WTC11 (cell line): Measurements from ENCODE around the gene DYNC2LI1. TPM values are rescaled to one million over a fixed set of nuclear protein-coding genes. Genes with fewer than 3 reads are reported as not detected.

ENCODE experiments used
- ATAC-seq: fragments of 200-7000 bp; cut with Tn5 transposase; 2 replicates; pipeline ENCODE4 v1.10.0; 2021; ENCODE audit warnings: mild to moderate bottlenecking, moderate library complexity
- CTCF ChIA-PET: fragments of 300-600 bp; sonication (Branson Sonifier 250); formaldehyde crosslinking; loops from one replicate; lab custom pipeline; 2021; ENCODE audit warnings: antibody characterized with exemption; lab: Charles Lee
- POLR2A ChIA-PET: fragments of 350-600 bp; sonication (Branson Sonifier 250); formaldehyde crosslinking; loops from one replicate; lab custom pipeline; 2021; ENCODE audit warnings: antibody characterized with exemption; lab: Charles Lee
- DNase-seq: peaks from one replicate; pipeline ENCODE4 v3.0.0; 2021; ENCODE audit warnings: low spot score
- H3K27ac Mint-ChIP-seq: 2 replicates; pipeline ENCODE4 v1.8.0; 2021; ENCODE audit warnings: mixed read lengths
- H3K27me3 Mint-ChIP-seq: 2 replicates; pipeline ENCODE4 v1.8.0; 2021; ENCODE audit warnings: low read depth, mild to moderate bottlenecking, moderate library complexity, mixed read lengths
- H3K36me3 Mint-ChIP-seq: 2 replicates; pipeline ENCODE4 v1.8.0; 2021; ENCODE audit warnings: mixed read lengths
- H3K4me1 Mint-ChIP-seq: 2 replicates; pipeline ENCODE4 v1.8.0; 2022; ENCODE audit warnings: mixed read lengths
- H3K4me3 Mint-ChIP-seq: 2 replicates; pipeline ENCODE4 v1.8.0; 2021; ENCODE audit warnings: mild to moderate bottlenecking, moderate library complexity, mixed read lengths
- H3K9me3 Mint-ChIP-seq: 2 replicates; pipeline ENCODE4 v1.8.0; 2021; ENCODE audit warnings: mixed read lengths
- ATF1 ChIP-seq: sonication (generic); formaldehyde crosslinking; IDR thresholded peaks from 2 replicates; pipeline ENCODE4 v1.8.1; 2023; ENCODE audit warnings: mild to moderate bottlenecking, moderate library complexity, missing genetic modification reagents
- CREB1 ChIP-seq: sonication (generic); formaldehyde crosslinking; IDR thresholded peaks from 2 replicates; pipeline ENCODE4 v1.8.0; 2023; ENCODE audit warnings: mild to moderate bottlenecking, missing genetic modification reagents
- ELF4 ChIP-seq: sonication (generic); formaldehyde crosslinking; IDR thresholded peaks from 2 replicates; pipeline ENCODE4 v1.8.1; 2022; ENCODE audit warnings: low read depth, mild to moderate bottlenecking, moderate library complexity, missing genetic modification reagents
- FOXP4 ChIP-seq: sonication (generic); formaldehyde crosslinking; IDR thresholded peaks from 2 replicates; pipeline ENCODE4 v1.8.0; 2022; ENCODE audit warnings: mild to moderate bottlenecking, missing genetic modification reagents
- GABPB1 ChIP-seq: sonication (generic); formaldehyde crosslinking; IDR thresholded peaks from 2 replicates; pipeline ENCODE4 v1.8.1; 2023; ENCODE audit warnings: mild to moderate bottlenecking, missing genetic modification reagents
- GRHL2 ChIP-seq: fragments of 250-450 bp; sonication (Bioruptor Pico); IDR thresholded peaks from 2 replicates; pipeline ENCODE4 v1.8.0; 2022; ENCODE audit warnings: mild to moderate bottlenecking, moderate library complexity; ENCODE audit not compliant: insufficient replicate concordance, severe bottlenecking
- GTF2I ChIP-seq: fragments of 250-450 bp; sonication (Bioruptor Pico); conservative IDR thresholded peaks from 2 replicates; pipeline ENCODE4 v1.4.0; 2021; ENCODE audit warnings: mild to moderate bottlenecking
- IRF2 ChIP-seq: sonication (generic); formaldehyde crosslinking; IDR thresholded peaks from 2 replicates; pipeline ENCODE4 v1.8.0; 2022; ENCODE audit warnings: low read depth, missing genetic modification reagents, borderline replicate concordance
- MXD4 ChIP-seq: fragments of 250-450 bp; sonication (Bioruptor Pico); IDR thresholded peaks from 2 replicates; pipeline ENCODE4 v1.8.0; 2021; ENCODE audit warnings: mild to moderate bottlenecking, moderate library complexity, borderline replicate concordance
- NFATC4 ChIP-seq: fragments of 250-450 bp; sonication (Bioruptor Pico); IDR thresholded peaks from 2 replicates; pipeline ENCODE4 v1.9.0; 2021; ENCODE audit warnings: mild to moderate bottlenecking
- NFE2L1 ChIP-seq: sonication (generic); formaldehyde crosslinking; IDR thresholded peaks from 2 replicates; pipeline ENCODE4 v1.8.1; 2023; ENCODE audit warnings: missing genetic modification reagents
- RELA ChIP-seq: sonication (generic); formaldehyde crosslinking; IDR thresholded peaks from 2 replicates; pipeline ENCODE4 v1.8.1; 2022; ENCODE audit warnings: missing genetic modification reagents, mild to moderate bottlenecking, borderline replicate concordance
- RORB ChIP-seq: fragments of 250-450 bp; sonication (Bioruptor Pico); IDR thresholded peaks from 2 replicates; pipeline ENCODE4 v1.9.0; 2021; ENCODE audit warnings: mild to moderate bottlenecking
- SP1 ChIP-seq: sonication (generic); formaldehyde crosslinking; conservative IDR thresholded peaks from 2 replicates; pipeline ENCODE4 v1.8.1; 2022; ENCODE audit warnings: missing genetic modification reagents
- TEAD1 ChIP-seq: sonication (generic); formaldehyde crosslinking; IDR thresholded peaks from 2 replicates; pipeline ENCODE4 v1.8.0; 2022; ENCODE audit warnings: mild to moderate bottlenecking, missing genetic modification reagents
- ZMAT4 ChIP-seq: fragments of 250-450 bp; sonication (Bioruptor Pico); IDR thresholded peaks from 2 replicates; pipeline ENCODE4 v1.9.0; 2021; ENCODE audit warnings: mild to moderate bottlenecking
- ZNF281 ChIP-seq: sonication (generic); formaldehyde crosslinking; IDR thresholded peaks from 2 replicates; pipeline ENCODE4 v1.8.0; 2023; ENCODE audit warnings: mild to moderate bottlenecking, missing genetic modification reagents
- ZNF317 ChIP-seq: sonication (generic); formaldehyde crosslinking; IDR thresholded peaks from 2 replicates; pipeline ENCODE4 v1.8.1; 2023; ENCODE audit warnings: low read depth, mild to moderate bottlenecking, moderate library complexity, missing genetic modification reagents, borderline replicate concordance
- total RNA-seq: library from RNA; stranded (reverse); gene quantifications from 3 replicates; pipeline ENCODE4 v1.2.3, GENCODE V29; 2021
- TF ChIP-seq, protein P1 (sequence below): sonication (generic); formaldehyde crosslinking; IDR thresholded peaks from 2 replicates; pipeline ENCODE4 v1.8.1; 2023; ENCODE audit warnings: mild to moderate bottlenecking, missing genetic modification reagents, moderate library complexity
- TF ChIP-seq, protein P2 (sequence below): sonication (generic); formaldehyde crosslinking; IDR thresholded peaks from 2 replicates; pipeline ENCODE4 v1.8.1; 2022; ENCODE audit warnings: missing genetic modification reagents, borderline replicate concordance
- TF ChIP-seq, protein P3 (sequence below): sonication (generic); formaldehyde crosslinking; IDR thresholded peaks from 2 replicates; pipeline ENCODE4 v1.8.1; 2023; ENCODE audit warnings: mild to moderate bottlenecking, missing genetic modification reagents, moderate library complexity
- TF ChIP-seq, protein P4 (sequence below): sonication (generic); formaldehyde crosslinking; IDR thresholded peaks from 2 replicates; pipeline ENCODE4 v1.8.0; 2022; ENCODE audit warnings: mild to moderate bottlenecking, missing genetic modification reagents

DYNC2LI1 gene
- total RNA-seq, 1 experiment from 2014 or later, result 7.0 TPM

DNA sequence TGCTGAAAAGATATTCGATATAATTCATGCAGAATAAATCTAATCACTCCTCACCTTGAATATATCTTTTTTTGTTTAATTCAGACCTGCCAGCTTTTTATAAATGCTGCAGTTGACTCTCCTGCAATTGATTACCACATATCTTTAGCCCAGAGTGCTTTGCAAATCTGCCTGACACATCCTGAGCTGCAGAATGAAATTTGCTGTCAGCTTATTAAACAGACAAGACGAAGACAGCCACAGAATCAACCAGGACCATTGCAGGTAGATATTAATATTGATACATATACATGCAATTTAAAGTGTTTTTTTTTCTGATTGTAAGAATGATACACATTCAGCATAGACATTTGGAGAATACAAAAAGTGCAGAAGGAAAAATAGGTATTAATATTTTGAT lies 35.6 kb upstream of the DYNC2LI1 start (continued):
- TF ChIP-seq FOXP4 (CRISPR knock-in tag) (no peak), ZNF281 (CRISPR knock-in tag) (no peak), CREB1 (CRISPR knock-in tag) (no peak), GRHL2 (CRISPR knock-in tag) (no peak), NFATC4 (CRISPR knock-in tag) (no peak)

GRCh38 chr2:43743706-43744105 lies 30.1 kb upstream of the DYNC2LI1 start:
- TF ChIP-seq RORB (CRISPR knock-in tag), result no peak
- TF ChIP-seq, protein P1, sequence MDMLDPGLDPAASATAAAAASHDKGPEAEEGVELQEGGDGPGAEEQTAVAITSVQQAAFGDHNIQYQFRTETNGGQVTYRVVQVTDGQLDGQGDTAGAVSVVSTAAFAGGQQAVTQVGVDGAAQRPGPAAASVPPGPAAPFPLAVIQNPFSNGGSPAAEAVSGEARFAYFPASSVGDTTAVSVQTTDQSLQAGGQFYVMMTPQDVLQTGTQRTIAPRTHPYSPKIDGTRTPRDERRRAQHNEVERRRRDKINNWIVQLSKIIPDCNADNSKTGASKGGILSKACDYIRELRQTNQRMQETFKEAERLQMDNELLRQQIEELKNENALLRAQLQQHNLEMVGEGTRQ (CRISPR knock-in tag), result no peak
- TF ChIP-seq NFE2L1, result no peak
- no peak for TF ChIP-seq TEAD1
- TF ChIP-seq GTF2I (CRISPR knock-in tag), result no peak
- TF ChIP-seq, protein P2, sequence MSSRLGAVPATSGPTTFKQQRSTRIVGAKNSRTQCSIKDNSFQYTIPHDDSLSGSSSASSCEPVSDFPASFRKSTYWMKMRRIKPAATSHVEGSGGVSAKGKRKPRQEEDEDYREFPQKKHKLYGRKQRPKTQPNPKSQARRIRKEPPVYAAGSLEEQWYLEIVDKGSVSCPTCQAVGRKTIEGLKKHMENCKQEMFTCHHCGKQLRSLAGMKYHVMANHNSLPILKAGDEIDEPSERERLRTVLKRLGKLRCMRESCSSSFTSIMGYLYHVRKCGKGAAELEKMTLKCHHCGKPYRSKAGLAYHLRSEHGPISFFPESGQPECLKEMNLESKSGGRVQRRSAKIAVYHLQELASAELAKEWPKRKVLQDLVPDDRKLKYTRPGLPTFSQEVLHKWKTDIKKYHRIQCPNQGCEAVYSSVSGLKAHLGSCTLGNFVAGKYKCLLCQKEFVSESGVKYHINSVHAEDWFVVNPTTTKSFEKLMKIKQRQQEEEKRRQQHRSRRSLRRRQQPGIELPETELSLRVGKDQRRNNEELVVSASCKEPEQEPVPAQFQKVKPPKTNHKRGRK, result no peak
- TF ChIP-seq ELF4, result no peak
- no peak for TF ChIP-seq ZMAT4
- ChIA-PET POLR2A (no interaction called here), CTCF (no interaction called here)
- Mint-ChIP-seq H3K27me3 (no peaks in the 10 kb centered on the region), H3K4me3 (no peak overlapping the region), H3K9me3 (no peaks in the 10 kb centered on the region), H3K4me1 (peaks cover 5% of the 10 kb centered on the region), H3K27ac (no peak overlapping the region), H3K36me3 (no peaks in the 10 kb centered on the region)
- ATAC-seq, result no peak
- DNase-seq, result no peak

DNA sequence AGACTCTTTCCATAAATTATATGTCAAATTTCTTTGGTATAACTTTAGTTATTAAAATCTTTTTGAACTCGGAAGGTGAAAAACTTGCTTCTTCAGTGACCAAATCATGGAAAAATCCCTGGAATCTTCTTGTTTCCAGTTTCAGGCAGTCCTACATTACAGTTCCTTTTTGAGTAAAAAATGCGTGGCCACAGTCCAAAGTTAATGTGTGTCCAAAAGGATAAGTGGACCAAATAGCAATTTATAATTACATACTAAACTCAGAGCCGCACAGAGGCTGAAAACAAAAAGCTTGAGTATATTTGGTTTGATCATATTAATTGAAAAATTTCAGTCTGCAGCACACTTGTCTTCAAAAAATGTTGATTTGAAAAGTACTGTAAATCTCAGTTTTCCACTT lies 28.4 kb upstream of the DYNC2LI1 start:
- Mint-ChIP-seq H3K4me1 (no peaks in the 10 kb centered on the region), H3K27me3 (no peaks in the 10 kb centered on the region), H3K9me3 (no peaks in the 10 kb centered on the region), H3K27ac (no peak overlapping the region), H3K36me3 (no peaks in the 10 kb centered on the region), H3K4me3 (no peak overlapping the region)
- ChIA-PET POLR2A (no interaction called here), CTCF (interaction anchor here (0.6 kb wide), 1 partner anchor 203 kb away, joined by 3 read pairs; no protein-coding TSS in a partner anchor)
- DNase-seq (no peak), ATAC-seq (no peak)
- no peak for TF ChIP-seq ZMAT4
- TF ChIP-seq NFATC4 (CRISPR knock-in tag), result no peak
- TF ChIP-seq MXD4 (CRISPR knock-in tag), result no peak
- TF ChIP-seq SP1 (CRISPR knock-in tag), result no peak
- TF ChIP-seq IRF2 (CRISPR knock-in tag), result no peak
- no peak for TF ChIP-seq ATF1 (CRISPR knock-in tag)
- TF ChIP-seq NFE2L1, result no peak
- TF ChIP-seq, protein P3, sequence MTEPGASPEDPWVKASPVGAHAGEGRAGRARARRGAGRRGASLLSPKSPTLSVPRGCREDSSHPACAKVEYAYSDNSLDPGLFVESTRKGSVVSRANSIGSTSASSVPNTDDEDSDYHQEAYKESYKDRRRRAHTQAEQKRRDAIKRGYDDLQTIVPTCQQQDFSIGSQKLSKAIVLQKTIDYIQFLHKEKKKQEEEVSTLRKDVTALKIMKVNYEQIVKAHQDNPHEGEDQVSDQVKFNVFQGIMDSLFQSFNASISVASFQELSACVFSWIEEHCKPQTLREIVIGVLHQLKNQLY (CRISPR knock-in tag), result no peak
- no peak for TF ChIP-seq TEAD1
- no peak for TF ChIP-seq GABPB1
- TF ChIP-seq, protein P4, sequence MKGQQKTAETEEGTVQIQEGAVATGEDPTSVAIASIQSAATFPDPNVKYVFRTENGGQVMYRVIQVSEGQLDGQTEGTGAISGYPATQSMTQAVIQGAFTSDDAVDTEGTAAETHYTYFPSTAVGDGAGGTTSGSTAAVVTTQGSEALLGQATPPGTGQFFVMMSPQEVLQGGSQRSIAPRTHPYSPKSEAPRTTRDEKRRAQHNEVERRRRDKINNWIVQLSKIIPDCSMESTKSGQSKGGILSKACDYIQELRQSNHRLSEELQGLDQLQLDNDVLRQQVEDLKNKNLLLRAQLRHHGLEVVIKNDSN (CRISPR knock-in tag), result no peak
- TF ChIP-seq ZNF317 (CRISPR knock-in tag), result no peak
- TF ChIP-seq RELA (CRISPR knock-in tag), result no peak
